Activated CD4-positive, alpha-beta T cell treated with anti-CD3 and anti-CD28 coated beads for 1 hour (primary cell): Measurements from ENCODE around the gene HNF4A.
"Not testable (repeated sequence)": the region's sequence is repeated elsewhere in the genome, so short reads cannot be mapped to it uniquely, and the experiment has no call there.

Experiments
- DNase-seq: peaks from one replicate; pipeline ENCODE4 v3.0.0-alpha.2; 2020

HNF4A gene

GRCh38 chr20:44449864-44450263 lies 94.4 kb downstream of the HNF4A start:
- no peak for DNase-seq

GRCh38 chr20:44450281-44450889 lies 94.9 kb downstream of the HNF4A start:
- DNase-seq = no peak

- DNase-seq = no peak
Observed at GRCh38 chr20:44450903-44451450, 95.5 kb downstream of the HNF4A start.

GRCh38 chr20:44454306-44454963 lies 98.9 kb downstream of the HNF4A start:
- no peak for DNase-seq

GRCh38 chr20:44455126-44455525 lies 99.6 kb downstream of the HNF4A start:
- no peak for DNase-seq

GRCh38 chr20:44456611-44457010 lies 101.1 kb downstream of the HNF4A start:
- no peak for DNase-seq

GRCh38 chr20:44457016-44457415 lies 101.5 kb downstream of the HNF4A start:
- no peak for DNase-seq

GRCh38 chr20:44459271-44459670 lies 103.8 kb downstream of the HNF4A start:
- no peak for DNase-seq

- DNase-seq = no peak
Observed at GRCh38 chr20:44460795-44461141, 105.3 kb downstream of the HNF4A start.

- DNase-seq = no peak
Observed at GRCh38 chr20:44461142-44461802, 105.8 kb downstream of the HNF4A start.

GRCh38 chr20:44461803-44462174 lies 106.3 kb downstream of the HNF4A start:
- DNase-seq = no peak

GRCh38 chr20:44463466-44463865 lies 108.0 kb downstream of the HNF4A start:
- no peak for DNase-seq

- DNase-seq = no peak
Observed at GRCh38 chr20:44464514-44464913, 109.0 kb downstream of the HNF4A start.

- DNase-seq = no peak
Observed at GRCh38 chr20:44465001-44465560, 109.6 kb downstream of the HNF4A start.

GRCh38 chr20:44467289-44467883 lies 111.9 kb downstream of the HNF4A start:
- DNase-seq = no peak

- no peak for DNase-seq
Observed at GRCh38 chr20:44468044-44468782, 112.7 kb downstream of the HNF4A start.

GRCh38 chr20:44470327-44470726 lies 114.8 kb downstream of the HNF4A start:
- no peak for DNase-seq

- DNase-seq = no peak
Observed at GRCh38 chr20:44471481-44471882, 116.0 kb downstream of the HNF4A start.

GRCh38 chr20:44472283-44472682 lies 116.8 kb downstream of the HNF4A start:
- DNase-seq = not testable (repeated sequence)

GRCh38 chr20:44475372-44475693 lies 119.8 kb downstream of the HNF4A start:
- no peak for DNase-seq

- peak; percentile 82 for DNase-seq
Observed at GRCh38 chr20:44475694-44476560, 120.4 kb downstream of the HNF4A start, which contains the start of gene TTPAL. Gene TTPAL (plus strand): TSS chr20:44475874. CDS start chr20:44480000, 4,126 bp downstream.

- DNase-seq = no peak
Observed at GRCh38 chr20:44477151-44477550, 121.7 kb downstream of the HNF4A start.
